GM19397 (cell line): Measurements from ENCODE around the gene CCNG2.

Experiments used
- ATAC-seq: cut with Tn5 transposase; IDR thresholded peaks from one replicate; pipeline ENCODE4 v1.9.1; 2021; ENCODE audit warnings: mild to moderate bottlenecking, moderate library complexity; ENCODE audit not compliant: unreplicated experiment

The CCNG2 gene

DNA sequence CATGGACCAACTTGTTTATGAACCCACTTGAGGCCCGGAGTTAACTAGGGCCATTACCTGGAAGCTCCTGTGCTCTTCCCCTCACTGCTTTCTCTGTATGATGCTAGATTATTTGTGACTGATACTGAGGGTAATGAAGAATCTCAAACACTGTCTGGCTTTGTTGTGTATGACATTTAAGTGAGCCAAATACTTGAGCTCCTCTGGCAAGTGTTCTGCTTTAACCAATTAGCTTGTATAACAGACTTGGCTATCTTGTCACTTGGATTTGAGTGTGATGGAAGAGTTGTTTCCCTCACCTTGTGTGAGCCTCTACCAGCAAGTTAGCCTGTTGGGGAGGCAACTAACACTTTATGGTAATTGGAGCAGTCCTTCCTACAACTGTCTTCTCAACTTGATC, 42.7 kb downstream of the CCNG2 start:
- no peak for ATAC-seq

DNA sequence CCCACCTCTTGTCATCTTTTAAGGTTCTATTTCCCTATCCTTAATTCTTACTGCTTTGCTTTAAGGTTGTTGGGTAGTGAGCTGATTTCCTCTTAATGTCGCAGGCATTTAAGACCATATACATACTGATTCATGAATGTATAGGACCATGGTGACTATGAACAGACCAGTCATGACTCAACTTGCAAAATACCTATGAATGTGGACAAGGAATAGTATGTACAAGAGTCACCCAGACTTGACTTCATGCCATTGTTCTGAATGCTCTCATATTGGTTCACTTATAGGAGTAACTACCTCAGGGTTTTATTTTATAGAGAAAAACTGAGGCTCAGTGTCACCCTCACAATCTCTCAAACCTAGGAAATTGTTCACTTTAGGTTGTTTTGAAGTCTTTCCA, 44.3 kb downstream of the CCNG2 start:
- ATAC-seq, result no peak

DNA sequence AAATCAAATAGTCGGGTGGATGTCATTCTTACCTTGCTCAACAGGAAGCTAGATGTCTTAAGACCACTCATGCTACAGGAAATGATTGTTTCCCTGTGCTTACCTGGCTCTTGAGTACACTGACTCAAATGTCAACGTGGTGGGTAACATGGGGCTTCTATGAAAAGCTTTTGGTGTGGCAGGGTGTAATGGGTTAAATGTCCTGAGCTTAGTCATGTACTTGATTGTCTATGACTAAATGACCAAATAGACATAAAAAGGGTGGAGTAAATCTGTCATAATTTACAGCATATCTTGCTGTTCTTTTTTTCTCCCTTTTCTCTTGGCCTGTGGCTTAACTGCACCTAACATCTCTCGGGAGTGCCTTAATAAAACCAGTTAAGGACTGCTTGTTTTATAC, 44.9 kb downstream of the CCNG2 start:
- ATAC-seq, result no peak

DNA sequence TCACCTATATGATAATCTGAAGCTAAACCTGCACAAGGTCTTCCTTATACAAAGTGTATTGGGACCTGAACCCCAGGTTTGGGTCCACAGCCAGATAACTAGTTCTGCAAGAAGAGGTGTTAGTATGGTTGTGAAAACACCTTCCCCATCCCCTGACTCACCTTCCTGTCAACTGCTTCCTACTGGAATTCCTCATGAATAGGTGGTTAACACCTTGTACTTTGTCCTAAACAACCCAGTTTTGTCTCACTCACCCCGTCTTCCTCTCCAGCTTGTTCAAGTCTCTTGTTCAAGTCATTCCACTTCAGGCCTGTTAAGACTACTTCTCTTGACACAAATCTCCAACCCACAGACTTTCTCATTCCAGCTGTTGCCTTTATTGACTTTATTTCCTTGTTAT, 45.5 kb downstream of the CCNG2 start:
- ATAC-seq, result no peak

DNA sequence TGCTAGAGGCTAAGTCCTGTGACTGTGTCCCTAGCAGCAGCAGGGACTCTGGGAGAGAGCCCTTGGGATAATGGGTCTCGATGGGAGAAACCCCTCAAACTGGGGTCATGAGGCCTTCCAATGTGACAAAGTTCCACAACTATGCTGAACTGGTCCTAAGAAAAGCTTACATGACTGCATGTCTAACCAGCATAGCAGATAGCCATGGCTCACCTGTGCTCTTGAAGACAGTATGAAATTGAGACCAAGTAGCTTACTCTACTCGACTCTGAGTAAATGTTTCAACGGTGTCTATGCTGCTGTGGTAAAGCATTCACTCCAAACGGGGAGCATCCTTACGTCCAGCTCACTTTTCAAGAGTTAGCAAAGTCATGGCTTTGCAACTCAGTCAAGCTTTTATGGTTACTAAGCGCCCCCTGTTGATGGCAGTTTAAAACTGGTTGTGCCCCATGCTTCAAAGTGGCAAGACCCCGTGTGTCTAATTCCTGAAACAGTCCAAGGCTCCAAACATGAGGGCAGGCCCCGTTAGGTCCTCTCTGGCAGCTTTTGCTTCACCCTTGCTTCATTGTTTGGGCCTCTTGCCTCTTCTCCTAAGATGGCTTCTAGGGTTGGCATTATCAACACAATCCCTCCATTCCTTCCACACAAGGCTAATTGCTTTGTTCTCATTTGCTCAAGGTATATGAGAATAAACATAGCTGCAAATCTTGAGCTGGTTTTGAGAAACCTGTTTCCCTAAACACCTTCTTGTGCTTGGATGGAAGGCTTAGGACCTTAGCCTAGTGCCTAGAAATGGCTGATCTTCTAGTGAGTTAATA, 46.6 kb downstream of the CCNG2 start:
- peak; percentile 49 for ATAC-seq

DNA sequence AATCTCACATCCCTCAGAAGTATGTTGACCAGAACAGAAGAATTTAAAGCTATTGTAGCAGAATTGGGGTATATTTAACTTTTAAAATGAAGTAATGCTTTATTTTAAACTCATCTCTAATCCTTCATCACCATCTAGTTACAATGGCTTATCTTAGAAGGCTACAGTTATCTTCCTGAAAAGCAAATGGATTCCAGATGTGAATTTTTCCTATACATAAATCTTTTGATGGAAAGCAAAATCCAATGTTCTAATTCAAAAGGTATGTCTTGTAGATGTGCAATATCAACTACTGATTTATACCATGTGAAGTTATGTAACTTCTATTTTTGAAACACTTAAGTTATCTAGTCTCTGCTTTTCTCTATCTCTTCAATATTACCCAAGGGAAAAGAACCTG, 47.6 kb downstream of the CCNG2 start:
- ATAC-seq, result no peak

DNA sequence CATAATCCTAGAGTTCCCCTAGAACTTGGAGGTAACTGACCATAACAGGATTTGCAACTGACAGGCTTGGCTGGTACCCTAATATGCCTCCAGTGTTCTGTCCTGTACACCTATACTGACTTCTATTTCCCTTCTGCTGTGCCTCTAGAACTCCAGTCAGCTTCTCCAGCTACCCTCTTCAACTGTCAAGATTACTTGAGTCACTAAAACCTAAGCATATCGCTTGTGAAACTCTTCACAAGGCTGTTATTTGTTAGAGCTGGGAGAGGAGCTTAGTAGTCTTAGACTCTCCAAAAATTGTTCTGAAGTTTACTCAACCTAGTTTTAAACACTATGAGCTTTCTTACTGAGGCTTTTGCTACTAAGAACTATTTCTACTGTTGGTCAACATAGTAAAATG, 52.0 kb downstream of the CCNG2 start:
- ATAC-seq, result no peak

DNA sequence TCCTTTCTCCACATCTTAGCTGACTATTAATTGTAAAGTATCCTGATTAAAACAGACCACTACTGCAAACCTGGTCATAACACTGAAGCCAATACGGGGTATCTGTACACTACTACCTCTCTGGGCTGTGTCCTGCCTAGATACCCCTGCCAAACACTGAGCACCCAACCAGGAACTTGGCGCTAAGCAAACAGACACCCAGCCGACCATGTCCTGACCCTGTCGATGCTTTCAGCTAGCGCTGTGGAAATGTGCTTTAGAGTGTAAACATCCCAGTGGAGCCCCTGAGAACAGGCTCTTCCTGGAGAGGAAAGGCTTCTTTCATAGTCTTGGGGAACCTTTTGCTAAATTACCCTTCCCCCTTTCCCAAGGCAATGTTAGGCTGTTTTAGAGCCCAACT, 52.9 kb downstream of the CCNG2 start:
- no peak for ATAC-seq

DNA sequence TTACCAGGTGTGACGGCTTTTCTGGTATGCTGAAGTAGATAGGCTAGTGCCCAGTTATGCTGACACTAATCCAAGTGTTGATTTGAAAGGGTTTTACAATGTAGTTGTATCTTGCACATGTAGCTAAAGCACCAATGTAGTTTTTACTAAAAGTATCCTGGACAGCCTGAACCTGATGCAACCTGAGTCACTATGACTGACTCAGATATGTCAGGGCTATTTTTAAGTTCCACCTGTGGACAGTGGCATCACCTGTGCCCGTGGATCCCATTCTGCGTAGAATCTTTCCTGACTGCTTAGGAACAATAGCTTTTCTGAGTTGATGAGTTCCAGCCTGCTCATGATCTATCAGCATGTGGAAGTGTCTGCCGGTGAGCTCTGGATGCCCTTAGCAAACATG, 58.1 kb downstream of the CCNG2 start:
- no peak for ATAC-seq

DNA sequence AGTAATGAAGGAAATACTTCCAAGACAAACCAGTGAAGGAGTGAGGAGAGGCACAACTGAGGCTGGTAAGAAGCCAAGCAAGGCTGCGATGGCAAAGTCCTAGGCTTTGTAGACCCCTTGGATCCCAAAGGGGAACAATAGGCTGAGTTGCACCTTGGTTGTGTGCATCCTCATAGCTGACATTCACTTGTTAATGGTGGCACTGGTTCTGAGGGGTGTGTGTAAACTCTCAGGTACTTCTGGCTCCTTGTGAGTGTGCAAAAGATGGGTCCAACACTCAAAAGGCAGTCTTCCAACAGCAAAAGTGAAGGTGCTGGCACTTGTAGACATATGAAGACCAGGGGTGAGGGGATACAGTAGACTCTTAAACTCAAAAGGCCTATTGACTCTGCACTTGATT, 60.5 kb downstream of the CCNG2 start:
- no peak for ATAC-seq

DNA sequence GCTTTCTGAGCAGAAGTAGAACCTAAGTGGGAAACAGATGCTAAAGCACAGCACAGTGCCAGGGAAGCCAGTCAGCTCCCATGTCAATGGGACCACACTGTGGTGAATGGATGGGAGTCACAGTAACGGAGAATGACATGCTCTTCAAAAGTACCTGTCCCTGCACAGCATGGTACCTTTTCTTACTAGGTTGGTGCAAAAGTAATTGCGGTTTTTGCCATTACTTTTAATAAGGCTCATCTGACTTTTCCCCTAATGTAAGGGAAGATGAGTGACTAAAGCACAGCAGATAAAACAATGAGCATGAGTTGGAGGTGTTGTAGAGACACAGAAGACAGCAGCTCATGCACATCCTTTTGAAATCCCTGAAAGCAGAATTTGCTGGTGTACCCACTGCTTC, 62.3 kb downstream of the CCNG2 start:
- ATAC-seq, result no peak
